Osteoblast (primary cell): ENCODE measurements around the gene HAUS3. TPM values are rescaled to one million over a fixed set of nuclear protein-coding genes. Genes with fewer than 3 reads are reported as not detected.

ENCODE experiments used
- DNase-seq: peaks from one replicate; pipeline ENCODE4 v3.0.0; 2011; ENCODE audit warnings: low spot score, mixed read lengths; ENCODE audit not compliant: insufficient read length; ENCODE audit errors: missing footprints
- H2AFZ ChIP-seq: 2 replicates; pipeline ENCODE4 v1.6.0; 2011; ENCODE audit warnings: mild to moderate bottlenecking, low read length
- H3K27ac ChIP-seq: 2 replicates; pipeline ENCODE4 v1.5.1; 2011; ENCODE audit warnings: mild to moderate bottlenecking, low read depth, low read length, moderate library complexity
- H3K27me3 ChIP-seq: 2 replicates; pipeline ENCODE4 v1.6.0; 2012; ENCODE audit warnings: mild to moderate bottlenecking, control low read depth, inconsistent platforms, low read length, moderate library complexity; ENCODE audit not compliant: insufficient read depth
- H3K36me3 ChIP-seq: 2 replicates; pipeline ENCODE4 v1.5.1; 2011; ENCODE audit warnings: mild to moderate bottlenecking, low read length, control low read depth, moderate library complexity; ENCODE audit not compliant: insufficient read depth
- H3K4me1 ChIP-seq: 2 replicates; pipeline ENCODE4 v1.5.1; 2011; ENCODE audit warnings: mild to moderate bottlenecking, low read length, control low read depth, moderate library complexity; ENCODE audit not compliant: insufficient read depth
- H3K4me2 ChIP-seq: 2 replicates; pipeline ENCODE4 v1.6.0; 2011; ENCODE audit warnings: mild to moderate bottlenecking, low read length; ENCODE audit not compliant: insufficient read depth
- H3K4me3 ChIP-seq: fragments of 200-600 bp; sonication (generic); 3 replicates; pipeline ENCODE4 v1.5.1; 2012; ENCODE audit warnings: mild to moderate bottlenecking, low read length, inconsistent platforms; ENCODE audit not compliant: insufficient read depth
- H3K79me2 ChIP-seq: 2 replicates; pipeline ENCODE4 v1.6.0; 2012; ENCODE audit warnings: mild to moderate bottlenecking, low read length, control low read depth, inconsistent platforms; ENCODE audit not compliant: insufficient read depth
- H3K9me3 ChIP-seq: 2 replicates; pipeline ENCODE4 v1.5.1; 2011; ENCODE audit warnings: low read depth, low read length, control low read depth
- H4K20me1 ChIP-seq: 2 replicates; pipeline ENCODE4 v1.6.0; 2012; ENCODE audit warnings: mild to moderate bottlenecking, low read length, control low read depth; ENCODE audit not compliant: insufficient read depth
- total RNA-seq: library from RNA; depleted of rRNA; stranded (reverse); fragments of >200 nt; gene quantifications from 2 replicates; pipeline ENCODE4 v1.2.3, GENCODE V29; 2012
- TF ChIP-seq, protein P1 (sequence below): IDR thresholded peaks from 2 replicates; pipeline ENCODE4 v1.5.1; 2011; ENCODE audit warnings: mild to moderate bottlenecking, low read depth, low read length, moderate library complexity; ENCODE audit errors: extremely low read depth

HAUS3 gene
- total RNA-seq, 1 donor = 8.7 TPM

GRCh38 chr4:2283199-2283711 lies 41.3 kb upstream of the HAUS3 start:
- no peaks in the 10 kb centered on the region for H3K9me3 ChIP-seq
- H3K27ac ChIP-seq = no peak overlapping the region
- no peak overlapping the region for H2AFZ ChIP-seq
- no peaks in the 10 kb centered on the region for H3K4me1 ChIP-seq
- no peaks in the 10 kb centered on the region for H3K27me3 ChIP-seq
- H3K36me3 ChIP-seq = no peaks in the 10 kb centered on the region
- TF ChIP-seq, protein P1, sequence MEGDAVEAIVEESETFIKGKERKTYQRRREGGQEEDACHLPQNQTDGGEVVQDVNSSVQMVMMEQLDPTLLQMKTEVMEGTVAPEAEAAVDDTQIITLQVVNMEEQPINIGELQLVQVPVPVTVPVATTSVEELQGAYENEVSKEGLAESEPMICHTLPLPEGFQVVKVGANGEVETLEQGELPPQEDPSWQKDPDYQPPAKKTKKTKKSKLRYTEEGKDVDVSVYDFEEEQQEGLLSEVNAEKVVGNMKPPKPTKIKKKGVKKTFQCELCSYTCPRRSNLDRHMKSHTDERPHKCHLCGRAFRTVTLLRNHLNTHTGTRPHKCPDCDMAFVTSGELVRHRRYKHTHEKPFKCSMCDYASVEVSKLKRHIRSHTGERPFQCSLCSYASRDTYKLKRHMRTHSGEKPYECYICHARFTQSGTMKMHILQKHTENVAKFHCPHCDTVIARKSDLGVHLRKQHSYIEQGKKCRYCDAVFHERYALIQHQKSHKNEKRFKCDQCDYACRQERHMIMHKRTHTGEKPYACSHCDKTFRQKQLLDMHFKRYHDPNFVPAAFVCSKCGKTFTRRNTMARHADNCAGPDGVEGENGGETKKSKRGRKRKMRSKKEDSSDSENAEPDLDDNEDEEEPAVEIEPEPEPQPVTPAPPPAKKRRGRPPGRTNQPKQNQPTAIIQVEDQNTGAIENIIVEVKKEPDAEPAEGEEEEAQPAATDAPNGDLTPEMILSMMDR = no peak
- H4K20me1 ChIP-seq = peaks cover 4% of the 10 kb centered on the region
- H3K4me3 ChIP-seq = no peak overlapping the region
- no peak for DNase-seq
- H3K4me2 ChIP-seq = no peak overlapping the region
- H3K79me2 ChIP-seq = no peaks in the 10 kb centered on the region

GRCh38 chr4:2281575-2282343 lies 39.8 kb upstream of the HAUS3 start:
- H4K20me1 ChIP-seq = peaks cover 4% of the 10 kb centered on the region
- H3K36me3 ChIP-seq = no peaks in the 10 kb centered on the region
- DNase-seq = no peak
- H3K27me3 ChIP-seq = no peaks in the 10 kb centered on the region
- no peak overlapping the region for H2AFZ ChIP-seq
- no peaks in the 10 kb centered on the region for H3K4me1 ChIP-seq
- TF ChIP-seq, protein P1 = peak; percentile 29
- H3K4me2 ChIP-seq = no peak overlapping the region
- H3K27ac ChIP-seq = no peak overlapping the region
- no peak overlapping the region for H3K4me3 ChIP-seq
- H3K79me2 ChIP-seq = no peaks in the 10 kb centered on the region
- H3K9me3 ChIP-seq = no peaks in the 10 kb centered on the region

GRCh38 chr4:2280531-2281300 lies 38.8 kb upstream of the HAUS3 start:
- H2AFZ ChIP-seq = no peak overlapping the region
- no peak overlapping the region for H3K4me2 ChIP-seq
- no peak overlapping the region for H3K27ac ChIP-seq
- H3K36me3 ChIP-seq = no peaks in the 10 kb centered on the region
- peaks cover 4% of the 10 kb centered on the region for H4K20me1 ChIP-seq
- no peaks in the 10 kb centered on the region for H3K79me2 ChIP-seq
- no peaks in the 10 kb centered on the region for H3K27me3 ChIP-seq
- H3K4me1 ChIP-seq = no peaks in the 10 kb centered on the region
- H3K4me3 ChIP-seq = no peak overlapping the region
- DNase-seq = no peak
- no peaks in the 10 kb centered on the region for H3K9me3 ChIP-seq
- TF ChIP-seq, protein P1 = peak; percentile 19

DNA sequence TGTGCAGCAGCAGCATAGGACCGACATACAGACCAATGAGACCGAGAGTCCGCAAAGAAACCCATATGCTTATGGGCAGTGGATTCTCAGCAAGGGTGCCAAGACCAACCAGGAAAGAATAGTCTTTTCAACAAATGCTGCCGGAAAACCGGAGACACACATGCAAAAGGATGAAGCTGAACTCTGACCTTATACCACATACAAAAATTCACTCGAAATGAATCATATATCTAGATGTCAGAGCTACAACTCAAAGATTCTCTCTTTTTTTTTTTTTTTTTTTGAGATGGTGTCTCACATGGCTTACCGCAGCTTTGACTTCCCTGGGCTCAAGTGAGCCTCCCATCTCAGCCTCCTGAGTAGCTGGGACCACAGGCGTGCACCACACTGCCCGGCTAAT lies 36.0 kb upstream of the HAUS3 start:
- no peaks in the 10 kb centered on the region for H3K9me3 ChIP-seq
- no peak overlapping the region for H2AFZ ChIP-seq
- H3K4me2 ChIP-seq = no peak overlapping the region
- peaks cover 4% of the 10 kb centered on the region for H4K20me1 ChIP-seq
- no peaks in the 10 kb centered on the region for H3K4me1 ChIP-seq
- no peaks in the 10 kb centered on the region for H3K36me3 ChIP-seq
- no peak overlapping the region for H3K4me3 ChIP-seq
- H3K79me2 ChIP-seq = no peaks in the 10 kb centered on the region
- no peak for DNase-seq
- no peak overlapping the region for H3K27ac ChIP-seq
- TF ChIP-seq, protein P1 = no peak
- H3K27me3 ChIP-seq = no peaks in the 10 kb centered on the region
